H9 (cell line): Measurements from ENCODE around the gene IPO9. TPM values are rescaled to one million over a fixed set of nuclear protein-coding genes. Genes with fewer than 3 reads are reported as not detected.

Experiments
- DNase-seq: peaks from one replicate; pipeline ENCODE4 v3.0.0-alpha.2; 2017
- H2AFZ ChIP-seq: one replicate; pipeline ENCODE4 v1.6.1; 2013; ENCODE audit warnings: mild to moderate bottlenecking, low read length, control low read depth, moderate library complexity
- H2AK5ac ChIP-seq: 2 replicates; pipeline ENCODE4 v1.6.1; 2013; ENCODE audit warnings: low read length, control low read depth, mixed read lengths; ENCODE audit not compliant: insufficient read length
- H2BK120ac ChIP-seq: one replicate; pipeline ENCODE4 v1.6.1; 2013; ENCODE audit warnings: low read depth, mild to moderate bottlenecking, low read length, control low read depth, inconsistent platforms; ENCODE audit not compliant: poor library complexity, severe bottlenecking
- H2BK12ac ChIP-seq: 2 replicates; pipeline ENCODE4 v1.6.1; 2013; ENCODE audit warnings: low read length, control low read depth, mixed read lengths, low read depth; ENCODE audit not compliant: insufficient read length
- H2BK15ac ChIP-seq: 2 replicates; pipeline ENCODE4 v1.6.1; 2013; ENCODE audit warnings: low read depth, low read length, control low read depth
- H2BK20ac ChIP-seq: one replicate; pipeline ENCODE4 v1.6.1; 2013; ENCODE audit warnings: low read depth, mild to moderate bottlenecking, low read length, control low read depth, inconsistent platforms; ENCODE audit not compliant: poor library complexity, severe bottlenecking
- H2BK5ac ChIP-seq: 2 replicates; pipeline ENCODE4 v1.6.1; 2013; ENCODE audit warnings: low read length, control low read depth, mixed read lengths; ENCODE audit not compliant: insufficient read length
- H3K14ac ChIP-seq: 2 replicates; pipeline ENCODE4 v1.6.1; 2013; ENCODE audit warnings: low read length, control low read depth; ENCODE audit not compliant: insufficient read depth
- H3K18ac ChIP-seq: 2 replicates; pipeline ENCODE4 v1.6.1; 2013; ENCODE audit warnings: low read depth, mild to moderate bottlenecking, mixed read lengths, low read length, control low read depth; ENCODE audit not compliant: insufficient read length
- H3K23ac ChIP-seq: 2 replicates; pipeline ENCODE4 v1.6.1; 2013; ENCODE audit warnings: low read length, control low read depth, mixed read lengths, low read depth; ENCODE audit not compliant: insufficient read length
- H3K23me2 ChIP-seq: 2 replicates; pipeline ENCODE4 v1.6.1; 2013; ENCODE audit warnings: low read depth, mild to moderate bottlenecking, mixed read lengths, low read length, control low read depth; ENCODE audit not compliant: insufficient read length, poor library complexity, severe bottlenecking
- H3K27ac ChIP-seq: 2 replicates; pipeline ENCODE4 v1.5.1; 2013; ENCODE audit warnings: low read length, control low read depth, mixed read lengths, low read depth; ENCODE audit not compliant: insufficient read length
- H3K27me3 ChIP-seq: 2 replicates; pipeline ENCODE4 v1.6.1; 2013; ENCODE audit warnings: low read length, control low read depth, inconsistent platforms; ENCODE audit not compliant: insufficient read depth
- H3K4ac ChIP-seq: 2 replicates; pipeline ENCODE4 v1.6.1; 2013; ENCODE audit warnings: low read depth, mild to moderate bottlenecking, control low read depth, inconsistent platforms, low read length, moderate library complexity
- H3K4me1 ChIP-seq: 2 replicates; pipeline ENCODE4 v1.6.1; 2013; ENCODE audit warnings: low read length, control low read depth, inconsistent platforms; ENCODE audit not compliant: insufficient read depth
- H3K4me2 ChIP-seq: 2 replicates; pipeline ENCODE4 v1.6.1; 2013; ENCODE audit warnings: low read length, control low read depth, mixed read lengths; ENCODE audit not compliant: insufficient read length, insufficient read depth
- H3K56ac ChIP-seq: 2 replicates; pipeline ENCODE4 v1.6.1; 2013; ENCODE audit warnings: low read depth, mild to moderate bottlenecking, mixed read lengths, low read length, control low read depth; ENCODE audit not compliant: insufficient read length
- H3K79me1 ChIP-seq: 2 replicates; pipeline ENCODE4 v1.6.1; 2013; ENCODE audit warnings: low read depth, mild to moderate bottlenecking, moderate library complexity, low read length, control low read depth, inconsistent platforms; ENCODE audit not compliant: insufficient read depth, poor library complexity, severe bottlenecking
- H3K79me2 ChIP-seq: 2 replicates; pipeline ENCODE4 v1.6.1; 2013; ENCODE audit warnings: low read length, control low read depth, inconsistent platforms; ENCODE audit not compliant: insufficient read depth
- H3K9ac ChIP-seq: 2 replicates; pipeline ENCODE4 v1.6.1; 2013; ENCODE audit warnings: low read length, control low read depth, mixed read lengths; ENCODE audit not compliant: insufficient read length; ENCODE audit errors: extremely low read depth
- H3K9me3 ChIP-seq: one replicate; pipeline ENCODE4 v1.6.1; 2013; ENCODE audit warnings: low read depth, low read length, inconsistent platforms; ENCODE audit not compliant: control insufficient read depth
- H3T11ph ChIP-seq: one replicate; pipeline ENCODE4 v1.6.1; 2013; ENCODE audit warnings: mild to moderate bottlenecking, low read length, control low read depth, inconsistent platforms
- H4K20me1 ChIP-seq: one replicate; pipeline ENCODE4 v1.6.1; 2013; ENCODE audit not compliant: control insufficient read depth, insufficient read length, insufficient read depth
- H4K5ac ChIP-seq: 2 replicates; pipeline ENCODE4 v1.6.1; 2013; ENCODE audit warnings: low read depth, mild to moderate bottlenecking, mixed read lengths, low read length, control low read depth; ENCODE audit not compliant: insufficient read length
- H4K8ac ChIP-seq: replicated peaks from 2 replicates; pipeline ENCODE4 v1.6.1; 2013; ENCODE audit warnings: low read length, control low read depth, mixed read lengths, low read depth; ENCODE audit not compliant: insufficient read length
- H4K91ac ChIP-seq: 2 replicates; pipeline ENCODE4 v1.6.1; 2013; ENCODE audit warnings: low read depth, mild to moderate bottlenecking, moderate library complexity, mixed read lengths, low read length, control low read depth; ENCODE audit not compliant: insufficient read length
- H3K27ac Mint-ChIP-seq, 3 experiments: 2 replicates in 2 of 3; 3 replicates in 1 of 3; pipeline ENCODE4 v1.8.0; 2020 to 2021; ENCODE audit warnings: mixed read lengths in 3 of 3, mild to moderate bottlenecking in 1 of 3, moderate library complexity in 1 of 3
- H3K27me3 Mint-ChIP-seq: 2 replicates; pipeline ENCODE4 v1.8.0; 2021; ENCODE audit warnings: low read depth, mild to moderate bottlenecking, moderate library complexity, mixed read lengths
- H3K36me3 Mint-ChIP-seq, 3 experiments: 2 replicates in 2 of 3; 3 replicates in 1 of 3; pipeline ENCODE4 v1.8.0; 2020 to 2021; ENCODE audit warnings: low read depth in 3 of 3, mixed read lengths in 3 of 3; ENCODE audit not compliant: insufficient read depth in 1 of 3
- H3K4me1 Mint-ChIP-seq, 2 experiments: 2 replicates each; pipeline ENCODE4 v1.8.0; 2020; ENCODE audit warnings: mixed read lengths in 2 of 2
- H3K4me3 Mint-ChIP-seq, 2 experiments: 2 replicates in 1 of 2; 3 replicates in 1 of 2; pipeline ENCODE4 v1.8.0; 2020 to 2021; ENCODE audit warnings: mild to moderate bottlenecking in 2 of 2, mixed read lengths in 2 of 2, moderate library complexity in 1 of 2
- H3K9me3 Mint-ChIP-seq, 2 experiments: 2 replicates in 1 of 2; 3 replicates in 1 of 2; pipeline ENCODE4 v1.8.0; 2020; ENCODE audit warnings: mild to moderate bottlenecking in 2 of 2, mixed read lengths in 2 of 2, moderate library complexity in 1 of 2
- CTCF ChIP-seq: fragments of 200-600 bp; sonication (generic); conservative IDR thresholded peaks from 3 replicates; pipeline ENCODE4 v1.8.0; 2021; ENCODE audit warnings: antibody characterized with exemption, mild to moderate bottlenecking
- WGBS: extraction: QIAGEN DNeasy Blood & Tissue Kit; methylation state at CpG from one replicate; pipeline ENCODE4 v1.1.7; 2013; ENCODE audit warnings: missing lambda C conversion rate, low lambda C conversion rate, mixed read lengths; ENCODE audit not compliant: insufficient read length; ENCODE audit errors: extremely low coverage; 5-methylcytosine and 5-hydroxymethylcytosine counted together
- total RNA-seq: library from RNA; stranded (reverse); gene quantifications from 2 replicates; pipeline ENCODE4 v1.2.1, GENCODE V29; 2021

The IPO9 gene
- total RNA-seq, 1 experiment from 2014 or later, result 104 TPM

- Histone ChIP-seq H2AK5ac (no peak overlapping the region), H3T11ph (no peak overlapping the region), H3K27ac (no peak overlapping the region), H3K79me2 (no peaks in the 10 kb centered on the region), H3K23me2 (no peaks in the 10 kb centered on the region), H2BK20ac (no peak overlapping the region), H2BK12ac (no peak overlapping the region), H3K18ac (no peak overlapping the region), H3K9me3 (no peaks in the 10 kb centered on the region), H2BK120ac (no peak overlapping the region), H4K91ac (no peak overlapping the region), H3K27me3 (no peaks in the 10 kb centered on the region; the same call in 1 of the 2 replicates), H2AFZ (no peak overlapping the region), H2BK15ac (no peak overlapping the region), H4K5ac (no peak overlapping the region), H3K9ac (no peak overlapping the region), H3K14ac (no peak overlapping the region), H4K20me1 (no peaks in the 10 kb centered on the region), H3K79me1 (no peaks in the 10 kb centered on the region), H4K8ac (no peak overlapping the region), H2BK5ac (no peak overlapping the region), H3K56ac (no peak overlapping the region), H3K4me2 (no peak overlapping the region), H3K4ac (no peak overlapping the region), H3K23ac (no peak overlapping the region), H3K4me1 (no peaks in the 10 kb centered on the region)
- peaks cover under 1% of the 10 kb centered on the region; the same call in 1 of the 2 replicates for H3K27me3 Mint-ChIP-seq
- no peak for TF ChIP-seq CTCF
- H3K36me3 Mint-ChIP-seq, result peaks cover 0 to 1% (median 0%) of the 10 kb centered on the region in 3 experiments; a peak in 1 of 7 replicates
- H3K4me3 Mint-ChIP-seq, result no peak overlapping the region
- peaks cover 0 to 8% of the 10 kb centered on the region in 2 experiments; a peak in 3 of 4 replicates for H3K4me1 Mint-ChIP-seq
- no peak overlapping the region; a peak in 1 of 7 replicates for H3K27ac Mint-ChIP-seq
- H3K9me3 Mint-ChIP-seq, result no peaks in the 10 kb centered on the region
- WGBS, result no CpG with 5 or more reads among the region's 5 CpGs
- DNase-seq, result no peak
Observed at GRCh38 chr1:201903135-201903534, 74.2 kb downstream of the IPO9 start.
